NCI-H2081 (cell line): ENCODE results near the gene PCDHA4.
"Not testable (repeated sequence)": the region's sequence is repeated elsewhere in the genome, so short reads cannot be mapped to it uniquely, and the experiment has no call there.

Source experiments
- DNase-seq, 2 experiments: peaks; one replicate each; lab custom pipeline; 2025; lab: John Stamatoyannopoulos, UW

The PCDHA4 gene

GRCh38 chr5:140821375-140822280 is 14.8 kb downstream of the PCDHA4 start, which contains the start of gene PCDHA5:
PCDHA5 (plus strand) TSS chr5:140821613.
- DNase-seq = no peak

DNA sequence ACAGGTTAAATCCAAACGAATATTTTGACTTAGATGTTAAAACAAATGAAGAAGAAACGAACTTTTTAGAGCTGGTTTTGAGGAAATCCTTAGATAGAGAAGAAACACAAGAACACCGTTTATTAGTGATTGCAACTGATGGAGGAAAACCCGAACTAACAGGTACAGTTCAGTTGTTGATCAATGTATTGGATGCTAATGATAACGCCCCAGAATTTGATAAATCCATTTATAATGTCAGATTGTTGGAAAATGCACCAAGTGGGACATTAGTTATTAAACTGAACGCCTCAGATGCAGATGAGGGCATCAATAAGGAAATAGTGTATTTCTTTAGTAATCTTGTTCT is 15.4 kb downstream of the PCDHA4 start:
- DNase-seq = no peak

DNA sequence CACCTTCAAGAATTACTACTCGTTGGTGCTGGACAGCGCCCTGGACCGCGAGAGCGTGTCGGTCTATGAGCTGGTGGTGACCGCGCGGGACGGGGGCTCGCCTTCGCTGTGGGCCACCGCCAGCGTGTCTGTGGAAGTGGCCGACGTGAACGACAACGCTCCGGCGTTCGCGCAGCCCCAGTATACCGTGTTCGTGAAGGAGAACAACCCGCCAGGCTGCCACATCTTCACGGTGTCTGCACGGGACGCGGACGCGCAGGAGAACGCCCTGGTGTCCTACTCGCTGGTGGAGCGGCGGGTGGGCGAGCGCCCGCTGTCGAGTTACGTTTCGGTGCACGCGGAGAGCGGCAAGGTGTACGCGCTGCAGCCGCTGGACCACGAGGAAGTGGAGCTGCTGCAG is 16.1 kb downstream of the PCDHA4 start:
- DNase-seq = not testable (repeated sequence)

GRCh38 chr5:140823475-140823874 is 16.6 kb downstream of the PCDHA4 start:
- DNase-seq = no peak

GRCh38 chr5:140827704-140828361 is 21.0 kb downstream of the PCDHA4 start, which contains the start of gene PCDHA6:
PCDHA6 (plus strand) TSS chr5:140827960; CDS start chr5:140828092, 132 bp downstream.
- DNase-seq = peak; percentile 53 to 64

GRCh38 chr5:140828362-140828737 is 21.5 kb downstream of the PCDHA4 start:
- peak; percentile 52 to 74 for DNase-seq

DNA sequence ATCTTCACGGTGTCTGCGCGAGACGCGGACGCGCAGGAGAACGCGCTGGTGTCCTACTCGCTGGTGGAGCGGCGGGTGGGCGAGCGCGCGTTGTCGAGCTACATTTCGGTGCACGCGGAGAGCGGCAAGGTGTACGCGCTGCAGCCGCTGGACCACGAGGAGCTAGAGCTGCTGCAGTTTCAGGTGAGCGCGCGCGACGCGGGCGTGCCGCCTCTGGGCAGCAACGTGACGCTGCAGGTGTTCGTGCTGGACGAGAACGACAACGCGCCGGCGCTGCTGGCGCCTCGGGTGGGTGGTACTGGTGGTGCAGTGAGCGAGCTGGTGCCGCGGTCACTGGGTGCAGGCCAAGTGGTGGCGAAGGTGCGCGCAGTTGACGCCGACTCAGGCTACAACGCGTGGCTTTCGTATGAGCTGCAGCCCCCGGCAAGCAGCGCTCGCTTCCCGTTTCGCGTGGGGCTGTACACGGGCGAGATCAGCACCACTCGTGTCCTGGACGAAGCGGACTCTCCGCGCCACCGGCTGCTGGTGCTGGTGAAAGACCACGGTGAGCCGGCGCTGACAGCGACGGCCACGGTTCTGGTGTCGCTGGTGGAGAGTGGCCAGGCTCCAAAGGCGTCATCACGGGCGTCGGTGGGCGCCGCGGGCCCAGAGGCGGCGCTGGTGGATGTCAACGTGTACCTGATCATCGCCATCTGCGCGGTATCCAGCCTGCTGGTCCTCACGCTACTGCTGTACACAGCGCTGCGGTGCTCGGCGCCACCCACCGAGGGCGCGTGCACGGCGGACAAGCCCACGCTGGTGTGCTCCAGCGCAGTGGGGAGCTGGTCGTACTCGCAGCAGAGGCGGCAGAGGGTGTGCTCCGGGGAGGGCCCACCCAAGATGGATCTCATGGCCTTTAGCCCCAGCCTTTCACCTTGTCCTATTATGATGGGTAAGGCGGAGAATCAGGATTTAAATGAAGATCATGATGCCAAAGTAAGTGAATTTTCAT is 22.9 kb downstream of the PCDHA4 start:
- DNase-seq = not testable (repeated sequence)

- DNase-seq = no peak
Measured at GRCh38 chr5:140833993-140834392, 27.1 kb downstream of the PCDHA4 start, which contains the start of gene PCDHA7. PCDHA7 (plus strand) TSS chr5:140834269; CDS start chr5:140834384, 115 bp downstream.

DNA sequence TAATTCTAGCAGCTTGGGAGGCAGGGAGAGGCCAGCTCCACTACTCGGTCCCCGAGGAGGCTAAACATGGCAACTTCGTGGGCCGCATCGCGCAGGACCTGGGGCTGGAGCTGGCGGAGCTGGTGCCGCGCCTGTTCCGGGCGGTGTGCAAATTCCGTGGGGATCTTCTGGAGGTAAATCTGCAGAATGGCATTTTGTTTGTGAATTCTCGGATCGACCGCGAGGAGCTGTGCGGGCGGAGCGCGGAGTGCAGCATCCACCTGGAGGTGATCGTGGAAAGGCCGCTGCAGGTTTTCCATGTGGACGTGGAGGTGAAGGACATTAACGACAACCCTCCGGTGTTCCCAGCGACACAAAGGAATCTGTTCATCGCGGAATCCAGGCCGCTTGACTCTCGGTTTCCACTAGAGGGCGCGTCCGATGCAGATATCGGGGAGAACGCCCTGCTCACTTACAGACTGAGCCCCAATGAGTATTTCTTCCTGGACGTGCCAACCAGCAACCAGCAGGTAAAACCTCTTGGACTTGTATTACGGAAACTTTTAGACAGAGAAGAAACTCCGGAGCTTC is 27.7 kb downstream of the PCDHA4 start:
- not testable (repeated sequence) for DNase-seq

DNA sequence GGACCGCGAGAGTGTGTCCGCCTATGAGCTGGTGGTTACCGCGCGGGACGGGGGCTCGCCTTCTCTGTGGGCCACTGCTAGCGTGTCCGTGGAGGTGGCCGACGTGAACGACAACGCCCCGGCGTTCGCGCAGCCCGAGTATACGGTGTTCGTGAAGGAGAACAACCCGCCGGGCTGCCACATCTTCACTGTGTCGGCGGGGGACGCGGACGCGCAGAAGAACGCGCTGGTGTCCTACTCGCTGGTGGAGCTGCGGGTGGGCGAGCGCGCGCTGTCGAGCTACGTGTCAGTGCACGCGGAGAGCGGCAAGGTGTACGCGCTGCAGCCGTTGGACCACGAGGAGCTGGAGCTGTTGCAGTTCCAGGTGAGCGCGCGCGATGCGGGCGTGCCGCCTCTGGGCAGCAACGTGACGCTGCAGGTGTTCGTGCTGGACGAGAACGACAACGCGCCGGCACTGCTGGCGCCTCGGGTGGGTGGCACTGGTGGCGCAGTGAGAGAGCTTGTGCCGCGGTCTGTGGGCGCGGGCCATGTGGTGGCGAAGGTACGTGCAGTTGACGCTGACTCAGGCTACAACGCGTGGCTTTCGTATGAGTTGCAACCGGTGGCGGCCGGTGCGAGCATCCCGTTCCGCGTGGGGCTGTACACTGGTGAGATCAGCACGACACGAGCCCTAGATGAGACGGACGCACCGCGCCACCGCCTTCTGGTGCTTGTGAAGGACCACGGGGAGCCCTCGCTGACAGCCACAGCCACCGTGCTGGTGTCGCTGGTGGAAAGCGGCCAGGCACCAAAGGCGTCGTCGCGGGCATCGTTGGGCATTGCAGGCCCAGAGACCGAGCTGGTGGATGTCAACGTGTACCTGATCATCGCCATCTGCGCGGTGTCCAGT is 29.0 kb downstream of the PCDHA4 start:
- no peak for DNase-seq

DNA sequence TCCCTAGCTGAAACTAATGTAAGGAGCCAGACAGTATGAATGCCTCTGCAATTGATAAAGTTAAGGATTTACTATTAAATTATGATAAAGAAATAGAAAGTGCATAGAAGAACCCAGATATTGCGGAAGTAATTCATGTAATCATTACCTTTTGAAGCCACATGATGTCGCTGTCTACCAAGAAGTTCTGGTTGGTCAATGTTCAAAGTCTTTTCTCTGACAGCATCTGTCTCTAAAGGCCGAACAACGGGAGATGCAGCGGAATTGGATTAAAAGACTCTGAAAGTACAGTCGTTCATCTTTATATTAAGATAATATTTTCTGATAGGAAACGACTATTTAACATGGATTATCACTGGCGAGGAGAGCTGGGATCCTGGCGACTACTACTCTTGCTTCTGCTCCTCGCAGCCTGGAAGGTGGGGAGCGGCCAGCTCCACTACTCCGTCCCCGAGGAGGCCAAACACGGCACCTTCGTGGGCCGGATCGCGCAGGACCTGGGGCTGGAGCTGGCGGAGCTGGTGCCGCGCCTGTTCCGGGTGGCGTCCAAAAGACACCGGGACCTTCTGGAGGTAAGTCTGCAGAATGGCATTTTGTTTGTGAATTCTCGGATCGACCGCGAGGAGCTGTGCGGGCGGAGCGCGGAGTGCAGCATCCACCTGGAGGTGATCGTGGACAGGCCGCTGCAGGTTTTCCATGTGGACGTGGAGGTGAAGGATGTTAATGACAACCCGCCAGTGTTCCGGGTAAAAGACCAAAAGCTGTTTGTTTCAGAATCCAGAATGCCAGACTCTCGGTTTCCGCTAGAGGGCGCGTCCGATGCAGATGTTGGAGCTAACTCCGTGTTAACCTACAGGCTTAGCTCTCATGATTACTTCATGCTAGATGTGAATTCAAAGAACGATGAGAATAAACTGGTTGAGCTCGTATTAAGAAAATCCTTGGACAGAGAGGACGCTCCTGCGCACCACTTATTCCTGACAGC is 34.4 kb downstream of the PCDHA4 start, which contains the start of gene PCDHA8:
TSS of gene PCDHA8 (plus strand) at position 210 of the 985 bp plus-strand sequence. CDS start at position 345, 135 bp downstream.
- DNase-seq = peak; percentile 66 to 82

DNA sequence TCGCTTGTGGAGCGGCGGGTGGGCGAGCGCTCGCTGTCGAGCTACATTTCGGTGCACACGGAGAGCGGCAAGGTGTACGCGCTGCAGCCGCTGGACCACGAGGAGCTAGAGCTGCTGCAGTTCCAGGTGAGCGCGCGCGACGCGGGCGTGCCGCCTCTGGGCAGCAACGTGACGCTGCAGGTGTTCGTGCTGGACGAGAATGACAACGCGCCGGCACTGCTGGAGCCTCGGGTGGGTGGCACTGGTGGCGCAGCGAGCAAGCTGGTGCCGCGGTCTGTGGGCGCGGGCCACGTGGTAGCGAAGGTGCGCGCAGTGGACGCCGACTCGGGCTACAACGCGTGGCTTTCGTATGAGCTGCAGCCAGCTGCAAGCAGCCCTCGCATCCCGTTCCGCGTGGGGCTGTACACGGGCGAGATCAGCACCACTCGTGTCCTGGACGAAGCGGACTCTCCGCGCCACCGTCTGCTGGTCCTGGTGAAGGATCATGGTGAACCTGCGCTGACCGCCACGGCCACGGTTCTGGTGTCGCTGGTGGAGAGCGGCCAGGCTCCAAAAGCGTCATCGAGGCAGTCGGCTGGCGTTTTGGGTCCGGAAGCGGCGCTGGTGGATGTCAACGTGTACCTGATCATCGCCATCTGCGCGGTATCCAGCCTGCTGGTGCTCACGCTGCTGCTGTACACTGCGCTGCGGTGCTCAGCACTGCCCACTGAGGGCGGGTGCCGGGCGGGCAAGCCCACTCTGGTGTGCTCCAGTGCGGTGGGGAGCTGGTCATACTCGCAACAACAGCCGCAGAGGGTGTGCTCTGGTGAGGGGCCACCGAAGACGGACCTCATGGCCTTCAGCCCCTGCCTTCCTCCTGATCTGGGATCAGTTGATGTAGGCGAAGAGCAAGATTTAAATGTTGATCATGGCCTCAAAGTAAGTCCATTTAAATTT is 36.2 kb downstream of the PCDHA4 start:
- no peak for DNase-seq

DNA sequence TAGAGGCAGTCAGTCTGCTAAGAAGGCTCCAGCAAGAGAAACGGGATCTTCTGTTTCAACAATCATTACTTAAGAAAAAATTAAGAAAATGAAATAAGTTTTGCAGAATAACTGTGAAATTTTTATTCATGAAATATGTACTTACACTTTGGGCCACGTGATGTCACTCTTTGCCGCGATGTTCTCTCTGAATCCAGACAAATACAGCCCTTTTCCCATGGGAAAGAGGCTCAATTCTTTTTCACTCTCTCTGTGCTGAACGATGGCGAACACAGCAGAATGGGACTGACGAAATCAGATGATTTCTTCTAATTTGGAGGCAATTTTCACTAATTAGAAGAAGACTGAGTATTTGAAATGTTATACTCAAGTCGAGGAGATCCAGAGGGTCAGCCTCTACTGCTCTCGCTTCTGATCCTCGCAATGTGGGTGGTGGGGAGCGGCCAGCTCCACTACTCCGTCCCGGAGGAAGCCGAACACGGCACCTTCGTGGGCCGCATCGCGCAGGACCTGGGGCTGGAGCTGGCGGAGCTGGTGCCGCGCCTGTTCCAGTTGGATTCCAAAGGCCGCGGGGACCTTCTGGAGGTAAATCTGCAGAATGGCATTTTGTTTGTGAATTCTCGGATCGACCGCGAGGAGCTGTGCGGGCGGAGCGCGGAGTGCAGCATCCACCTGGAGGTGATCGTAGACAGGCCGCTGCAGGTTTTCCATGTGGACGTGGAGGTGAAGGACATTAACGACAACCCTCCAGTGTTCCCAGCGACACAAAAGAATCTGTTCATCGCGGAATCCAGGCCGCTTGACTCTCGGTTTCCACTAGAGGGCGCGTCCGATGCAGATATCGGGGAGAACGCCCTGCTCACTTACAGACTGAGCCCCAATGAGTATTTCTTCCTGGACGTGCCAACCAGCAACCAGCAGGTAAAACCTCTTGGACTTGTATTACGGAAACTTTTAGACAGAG is 41.6 kb downstream of the PCDHA4 start, which contains the start of gene PCDHA9:
TSS of gene PCDHA9 (plus strand) at position 244 of the 964 bp plus-strand sequence. CDS start at position 358, 114 bp downstream.
- DNase-seq = not testable (repeated sequence)

- not testable (repeated sequence) for DNase-seq
Measured at GRCh38 chr5:140849831-140850634, 43.2 kb downstream of the PCDHA4 start.
